Activated CD4-positive, alpha-beta T cell treated with anti-CD3 and anti-CD28 coated beads for 36 hours (primary cell): ENCODE data around the gene GRIK2. TPM values are rescaled to one million over a fixed set of nuclear protein-coding genes. Genes with fewer than 3 reads are reported as not detected.

Experiments used
- ATAC-seq: fragments of 200-7000 bp; cut with Tn5 transposase; one replicate; pipeline ENCODE4 v1.10.0; 2021; ENCODE audit warnings: mild to moderate bottlenecking, moderate library complexity
- CTCF ChIA-PET: fragments of 350-600 bp; sonication (Branson Sonifier 250); formaldehyde crosslinking; loops from one replicate; lab custom pipeline; 2021; ENCODE audit warnings: antibody characterized with exemption; lab: Charles Lee
- POLR2A ChIA-PET: fragments of 350-600 bp; sonication (Branson Sonifier 250); formaldehyde crosslinking; loops from one replicate; lab custom pipeline; 2021; ENCODE audit warnings: antibody characterized with exemption, inconsistent platforms; lab: Charles Lee
- DNase-seq: peaks from one replicate; pipeline ENCODE4 v3.0.0-alpha.2; 2020
- H3K27ac Mint-ChIP-seq: one replicate; pipeline ENCODE4 v1.8.0; 2021; ENCODE audit warnings: mixed read lengths
- H3K27me3 Mint-ChIP-seq: one replicate; pipeline ENCODE4 v1.8.0; 2021; ENCODE audit warnings: mixed read lengths
- H3K36me3 Mint-ChIP-seq: one replicate; pipeline ENCODE4 v1.8.0; 2021; ENCODE audit warnings: low read depth, mixed read lengths
- H3K4me1 Mint-ChIP-seq: one replicate; pipeline ENCODE4 v1.8.0; 2021; ENCODE audit warnings: mixed read lengths
- H3K4me3 Mint-ChIP-seq: one replicate; pipeline ENCODE4 v1.8.0; 2021; ENCODE audit warnings: mild to moderate bottlenecking, moderate library complexity, mixed read lengths
- H3K9me3 Mint-ChIP-seq: one replicate; pipeline ENCODE4 v1.8.0; 2021; ENCODE audit warnings: low read depth, mixed read lengths
- intact Hi-C, 2 experiments: fragments of 100-400 bp; cut with DNase I in 1 of 2; cut with micrococcal nuclease in 1 of 2; formaldehyde crosslinking; loops; one replicate each; pipeline versions ENCODE4 v1.14.2 to v1.15.1; 2022 to 2024; cut with DNase I, micrococcal nuclease
- total RNA-seq, 2 experiments: library from RNA; stranded (reverse); gene quantifications; one replicate each; pipeline ENCODE4 v1.2.3, GENCODE V29; 2021

GRIK2 gene
- total RNA-seq, 2 experiments from 2014 or later, result not detected

DNA sequence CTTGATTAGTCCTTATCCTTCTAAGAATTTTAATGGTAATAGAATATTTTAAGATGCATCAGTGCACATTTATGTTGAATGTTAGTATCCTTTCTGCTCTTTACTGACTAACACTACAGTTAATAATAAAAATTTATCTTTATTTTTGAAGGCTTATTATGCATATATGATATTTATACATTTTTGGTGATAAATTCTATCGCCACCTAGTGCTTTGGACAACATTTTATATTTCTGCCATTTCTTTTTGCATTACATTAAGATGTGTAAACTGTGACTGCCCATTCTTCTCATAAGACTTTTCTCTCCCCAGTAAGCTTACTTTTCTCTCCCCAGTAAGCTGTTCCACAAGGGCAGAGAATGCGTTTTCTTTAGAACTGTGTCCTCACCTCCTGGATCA lies 252.3 kb downstream of the GRIK2 start:
- Mint-ChIP-seq H3K9me3 (no peaks in the 10 kb centered on the region), H3K4me3 (no peak overlapping the region), H3K36me3 (no peaks in the 10 kb centered on the region), H3K27me3 (no peaks in the 10 kb centered on the region), H3K27ac (no peak overlapping the region), H3K4me1 (no peaks in the 10 kb centered on the region)
- CTCF ChIA-PET, result no interaction called here
- POLR2A ChIA-PET, result no interaction called here
- ATAC-seq (no peak), DNase-seq (no peak)
- intact Hi-C loops, result no loop called here

GRCh38 chr6:101650402-101651100 lies 257.0 kb downstream of the GRIK2 start:
- CTCF ChIA-PET, result no interaction called here
- intact Hi-C loops, result no loop called here
- Mint-ChIP-seq H3K9me3 (peaks cover 2% of the 10 kb centered on the region), H3K36me3 (no peaks in the 10 kb centered on the region), H3K27me3 (no peaks in the 10 kb centered on the region), H3K27ac (no peak overlapping the region), H3K4me3 (no peak overlapping the region), H3K4me1 (no peaks in the 10 kb centered on the region)
- ATAC-seq (no peak), DNase-seq (no peak)
- POLR2A ChIA-PET, result no interaction called here

- H3K9me3 Mint-ChIP-seq, result peaks cover 2% of the 10 kb centered on the region
- H3K27me3 Mint-ChIP-seq, result no peaks in the 10 kb centered on the region
- DNase-seq (no peak), ATAC-seq (no peak)
- ChIA-PET POLR2A (no interaction called here), CTCF (no interaction called here)
- H3K36me3 Mint-ChIP-seq, result no peaks in the 10 kb centered on the region
- H3K4me1 Mint-ChIP-seq, result no peaks in the 10 kb centered on the region
- no peak overlapping the region for H3K27ac Mint-ChIP-seq
- no peak overlapping the region for H3K4me3 Mint-ChIP-seq
- intact Hi-C loops, result no loop called here
These were observed 258.6 kb downstream of the GRIK2 start for GRCh38 chr6:101652079-101652478.

DNA sequence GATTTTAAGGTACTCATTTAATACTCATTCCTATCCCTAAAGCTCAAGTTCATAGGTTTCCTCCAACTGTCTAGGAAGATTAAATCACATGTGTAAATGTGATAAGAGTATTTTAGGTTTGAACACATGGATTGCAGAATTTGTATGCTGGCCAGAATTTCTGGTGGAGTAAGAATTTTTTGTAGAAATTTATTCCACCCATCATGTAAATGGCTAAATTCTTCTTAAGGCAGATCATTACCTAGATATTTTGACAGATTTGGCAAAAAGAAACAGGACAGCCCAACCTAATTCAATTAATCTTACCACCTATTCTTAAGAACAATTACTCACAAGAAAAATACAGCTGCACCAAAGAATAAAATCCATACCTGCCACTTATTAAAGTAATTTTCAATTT lies 261.6 kb downstream of the GRIK2 start:
- intact Hi-C loops, result no loop called here
- Mint-ChIP-seq H3K27me3 (no peaks in the 10 kb centered on the region), H3K9me3 (peaks cover 2% of the 10 kb centered on the region), H3K4me3 (no peak overlapping the region), H3K4me1 (no peaks in the 10 kb centered on the region), H3K36me3 (no peaks in the 10 kb centered on the region), H3K27ac (no peak overlapping the region)
- POLR2A ChIA-PET, result no interaction called here
- CTCF ChIA-PET, result no interaction called here
- ATAC-seq (no peak), DNase-seq (no peak)

GRCh38 chr6:101662111-101662897 lies 268.8 kb downstream of the GRIK2 start:
- Mint-ChIP-seq H3K4me1 (no peaks in the 10 kb centered on the region), H3K27ac (no peak overlapping the region), H3K4me3 (no peak overlapping the region), H3K27me3 (no peaks in the 10 kb centered on the region), H3K36me3 (no peaks in the 10 kb centered on the region), H3K9me3 (peaks cover 3% of the 10 kb centered on the region)
- no peak for ATAC-seq
- intact Hi-C loops, result no loop called here
- no peak for DNase-seq
- CTCF ChIA-PET, result no interaction called here
- POLR2A ChIA-PET, result no interaction called here

GRCh38 chr6:101663100-101663499 lies 269.6 kb downstream of the GRIK2 start:
- DNase-seq, result no peak
- Mint-ChIP-seq H3K27me3 (no peaks in the 10 kb centered on the region), H3K36me3 (no peaks in the 10 kb centered on the region), H3K9me3 (peaks cover 3% of the 10 kb centered on the region), H3K4me1 (no peaks in the 10 kb centered on the region), H3K27ac (no peak overlapping the region), H3K4me3 (no peak overlapping the region)
- ChIA-PET CTCF (no interaction called here), POLR2A (no interaction called here)
- intact Hi-C loops, result no loop called here
- no peak for ATAC-seq

DNA sequence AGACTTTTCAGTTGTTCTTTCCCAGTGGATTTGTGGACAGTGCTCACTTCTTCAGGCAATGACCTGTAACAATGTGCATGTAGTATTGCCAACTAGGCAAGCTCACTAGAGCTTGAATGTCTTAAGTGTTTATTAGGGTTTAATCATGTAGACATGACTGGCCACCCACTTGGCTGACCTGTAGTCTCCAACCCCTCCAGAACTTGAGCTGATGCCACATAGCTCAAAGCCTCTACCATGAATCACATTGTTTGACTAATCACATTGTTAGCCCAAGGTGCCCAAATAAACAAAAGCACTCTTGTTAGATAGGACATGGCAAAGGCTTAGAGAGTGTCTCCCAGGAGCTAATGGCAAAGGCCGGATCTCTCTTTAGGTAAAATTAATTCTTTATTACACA lies 272.7 kb downstream of the GRIK2 start:
- no peaks in the 10 kb centered on the region for H3K36me3 Mint-ChIP-seq
- H3K27ac Mint-ChIP-seq, result no peak overlapping the region
- no peak for ATAC-seq
- H3K9me3 Mint-ChIP-seq, result peaks cover 3% of the 10 kb centered on the region
- DNase-seq, result no peak
- H3K4me3 Mint-ChIP-seq, result no peak overlapping the region
- H3K27me3 Mint-ChIP-seq, result no peaks in the 10 kb centered on the region
- CTCF ChIA-PET, result no interaction called here
- POLR2A ChIA-PET, result no interaction called here
- no peaks in the 10 kb centered on the region for H3K4me1 Mint-ChIP-seq
- intact Hi-C loops, result no loop called here

GRCh38 chr6:101668496-101669030 lies 275.1 kb downstream of the GRIK2 start:
- intact Hi-C loops, result no loop called here
- no peaks in the 10 kb centered on the region for H3K36me3 Mint-ChIP-seq
- no peak overlapping the region for H3K27ac Mint-ChIP-seq
- H3K4me1 Mint-ChIP-seq, result no peaks in the 10 kb centered on the region
- no peak overlapping the region for H3K4me3 Mint-ChIP-seq
- CTCF ChIA-PET, result interaction anchor here (0.6 kb wide), 1 partner anchor 418 kb away, joined by 3 read pairs; no protein-coding TSS in a partner anchor
- ATAC-seq, result no peak
- H3K9me3 Mint-ChIP-seq, result no peaks in the 10 kb centered on the region
- H3K27me3 Mint-ChIP-seq, result no peaks in the 10 kb centered on the region
- POLR2A ChIA-PET, result no interaction called here
- no peak for DNase-seq

GRCh38 chr6:101676187-101676586 lies 282.7 kb downstream of the GRIK2 start:
- no peak for ATAC-seq
- DNase-seq, result no peak
- H3K4me3 Mint-ChIP-seq, result no peak overlapping the region
- ChIA-PET POLR2A (no interaction called here), CTCF (no interaction called here)
- H3K9me3 Mint-ChIP-seq, result no peaks in the 10 kb centered on the region
- intact Hi-C loops, result no loop called here
- H3K36me3 Mint-ChIP-seq, result no peaks in the 10 kb centered on the region
- H3K4me1 Mint-ChIP-seq, result no peaks in the 10 kb centered on the region
- H3K27me3 Mint-ChIP-seq, result no peaks in the 10 kb centered on the region
- H3K27ac Mint-ChIP-seq, result no peak overlapping the region

- ChIA-PET POLR2A (no interaction called here), CTCF (no interaction called here)
- intact Hi-C loops, result no loop called here
- DNase-seq, result no peak
- H3K27me3 Mint-ChIP-seq, result no peaks in the 10 kb centered on the region
- no peak overlapping the region for H3K4me3 Mint-ChIP-seq
- H3K27ac Mint-ChIP-seq, result no peak overlapping the region
- no peaks in the 10 kb centered on the region for H3K9me3 Mint-ChIP-seq
- no peak for ATAC-seq
- no peaks in the 10 kb centered on the region for H3K36me3 Mint-ChIP-seq
- H3K4me1 Mint-ChIP-seq, result no peaks in the 10 kb centered on the region
These were observed 289.4 kb downstream of the GRIK2 start for GRCh38 chr6:101682937-101683336.

DNA sequence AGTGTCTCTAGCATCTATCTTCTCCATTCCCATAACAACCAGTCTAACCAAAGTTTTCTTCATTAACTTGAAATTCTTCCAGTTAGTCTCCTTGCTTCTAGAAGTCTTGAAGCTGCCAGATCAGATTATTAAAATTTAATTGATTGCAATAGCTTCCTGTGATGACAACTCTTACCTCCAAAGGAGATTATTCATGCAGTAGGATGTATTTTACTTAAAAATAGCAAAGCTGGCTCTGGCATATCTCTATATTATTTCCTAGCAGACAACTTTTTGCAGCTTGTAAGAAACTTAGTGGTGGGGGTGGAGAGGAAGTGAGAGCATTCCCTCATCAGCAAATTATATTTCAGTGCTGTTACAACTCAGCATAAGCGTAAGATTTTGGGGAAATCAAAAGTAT lies 290.4 kb downstream of the GRIK2 start:
- ChIA-PET CTCF (no interaction called here), POLR2A (no interaction called here)
- Mint-ChIP-seq H3K9me3 (no peaks in the 10 kb centered on the region), H3K4me3 (no peak overlapping the region), H3K4me1 (no peaks in the 10 kb centered on the region), H3K27me3 (no peaks in the 10 kb centered on the region), H3K27ac (no peak overlapping the region), H3K36me3 (no peaks in the 10 kb centered on the region)
- intact Hi-C loops, result no loop called here
- DNase-seq (no peak), ATAC-seq (no peak)

DNA sequence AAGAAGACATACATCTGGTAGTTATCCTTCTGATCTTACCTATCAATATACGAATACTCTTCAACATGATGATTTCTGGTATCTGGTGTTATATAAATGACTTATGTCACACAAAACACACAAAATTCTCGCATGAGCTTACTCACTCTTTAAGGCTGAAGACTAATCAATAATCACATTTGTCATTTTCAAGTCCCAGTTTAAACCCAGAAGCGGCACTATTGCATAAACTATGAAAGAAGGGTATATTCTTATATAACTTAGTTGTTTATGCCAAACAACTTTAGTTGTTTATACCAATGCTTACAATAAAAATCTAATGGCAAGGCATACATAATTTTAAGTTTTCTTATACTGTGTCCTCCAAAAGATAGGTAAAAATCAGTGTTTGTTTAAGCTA lies 293.1 kb downstream of the GRIK2 start:
- ChIA-PET POLR2A (no interaction called here), CTCF (no interaction called here)
- intact Hi-C loops, result no loop called here

More for the DNA sequence above, 293.1 kb downstream of the GRIK2 start:
- Mint-ChIP-seq H3K9me3 (no peaks in the 10 kb centered on the region), H3K27ac (no peak overlapping the region), H3K4me3 (no peak overlapping the region), H3K4me1 (no peaks in the 10 kb centered on the region), H3K27me3 (no peaks in the 10 kb centered on the region), H3K36me3 (no peaks in the 10 kb centered on the region)
- ATAC-seq (no peak), DNase-seq (no peak)
